Effector CD4-positive, alpha-beta T cell (primary cell): Measurements from ENCODE around the gene MRPL23.

Source experiments
- DNase-seq: peaks from one replicate; pipeline ENCODE4 v3.0.0-alpha.2; 2020

The MRPL23 gene

GRCh38 chr11:1959786-1960185 is 12.7 kb downstream of the MRPL23 start:
- no peak for DNase-seq

GRCh38 chr11:1963864-1964263 is 16.7 kb downstream of the MRPL23 start:
- no peak for DNase-seq

GRCh38 chr11:1964348-1964747 is 17.2 kb downstream of the MRPL23 start:
- DNase-seq = no peak

GRCh38 chr11:1964955-1965354 is 17.8 kb downstream of the MRPL23 start:
- DNase-seq = no peak

- no peak for DNase-seq
Observed at GRCh38 chr11:1966531-1966930, 19.4 kb downstream of the MRPL23 start.

GRCh38 chr11:1967641-1968225 is 20.6 kb downstream of the MRPL23 start:
- DNase-seq = no peak

GRCh38 chr11:1968454-1969002 is 21.4 kb downstream of the MRPL23 start:
- no peak for DNase-seq

- no peak for DNase-seq
Observed at GRCh38 chr11:1969035-1969434, 21.9 kb downstream of the MRPL23 start.

GRCh38 chr11:1969776-1970175 is 22.6 kb downstream of the MRPL23 start:
- DNase-seq = no peak

GRCh38 chr11:1970956-1971355 is 23.8 kb downstream of the MRPL23 start:
- DNase-seq = no peak

- DNase-seq = no peak
Observed at GRCh38 chr11:1975185-1975584, 28.1 kb downstream of the MRPL23 start.

- no peak for DNase-seq
Observed at GRCh38 chr11:1978720-1979473, 31.8 kb downstream of the MRPL23 start.

GRCh38 chr11:1979607-1980006 is 32.5 kb downstream of the MRPL23 start:
- DNase-seq = no peak

GRCh38 chr11:1982873-1983600 is 35.9 kb downstream of the MRPL23 start:
- no peak for DNase-seq

GRCh38 chr11:1983601-1983961 is 36.4 kb downstream of the MRPL23 start:
- no peak for DNase-seq

- no peak for DNase-seq
Observed at GRCh38 chr11:1987024-1987423, 39.9 kb downstream of the MRPL23 start.

- no peak for DNase-seq
Observed at GRCh38 chr11:1988174-1988573, 41.0 kb downstream of the MRPL23 start.

- DNase-seq = no peak
Observed at GRCh38 chr11:1988667-1989317, 41.7 kb downstream of the MRPL23 start.

- no peak for DNase-seq
Observed at GRCh38 chr11:1989953-1990352, 42.8 kb downstream of the MRPL23 start.

GRCh38 chr11:1990872-1991578 is 43.9 kb downstream of the MRPL23 start:
- DNase-seq = no peak

- DNase-seq = no peak
Observed at GRCh38 chr11:1992111-1992510, 45.0 kb downstream of the MRPL23 start.

- no peak for DNase-seq
Observed at GRCh38 chr11:1994121-1994520, 47.0 kb downstream of the MRPL23 start.

GRCh38 chr11:1997755-1998154 is 50.6 kb downstream of the MRPL23 start, which contains the start of gene H19:
Gene H19 (minus strand): TSS chr11:1997842.
- no peak for DNase-seq
